HepG2 (cell line): ENCODE data around the gene AQP6. TPM values are rescaled to one million over a fixed set of nuclear protein-coding genes. Genes with fewer than 3 reads are reported as not detected.

ENCODE experiments used
- BCL6 ChIP-seq: IDR thresholded peaks from 2 replicates; pipeline ENCODE4 v1.6.1; 2016; ENCODE audit warnings: missing genetic modification reagents, missing compliant biosample characterization
- ZBTB7B ChIP-seq: sonication (generic); formaldehyde crosslinking; IDR thresholded peaks from 2 replicates; pipeline ENCODE4 v1.4.0; 2020; ENCODE audit warnings: missing genetic modification reagents
- ZMYM3 ChIP-seq: sonication (generic); formaldehyde crosslinking; IDR thresholded peaks from 2 replicates; pipeline ENCODE4 v1.5.1; 2020; ENCODE audit warnings: mild to moderate bottlenecking, missing genetic modification reagents
- ZNF253 ChIP-seq: sonication (generic); formaldehyde crosslinking; IDR thresholded peaks from 2 replicates; pipeline ENCODE4 v1.8.0; 2022; ENCODE audit warnings: mild to moderate bottlenecking, missing genetic modification reagents, borderline replicate concordance
- polyA plus RNA-seq, 8 experiments: library from polyadenylated mRNA; depleted of rRNA in 3 of 8; stranded (reverse) in 7 of 8; unstranded in 1 of 8; fragments of >200 nt; fragmentation: Illumina TruSeq in 4 of 8; extraction: Trizol in 4 of 8; gene quantifications; 2 replicates each; pipeline versions ENCODE4 v1.2.1 to v1.2.3, GENCODE V29; 2011 to 2016; ENCODE audit warnings: low read depth in 4 of 8, missing spikeins in 1 of 8, mixed read lengths in 1 of 8; ENCODE audit not compliant: insufficient read depth in 1 of 8
- total RNA-seq, 5 experiments: library from RNA; depleted of rRNA; stranded (reverse); fragments of >200 nt; fragmentation: Illumina TruSeq; extraction: Trizol; gene quantifications; 2 replicates each; pipeline ENCODE4 v1.2.3, GENCODE V29; 2016; ENCODE audit warnings: low read depth in 1 of 5
- TF ChIP-seq, protein P1 (sequence below), 2 experiments: IDR thresholded peaks; 2 replicates each; pipeline ENCODE4 v1.6.1; 2011 to 2012; ENCODE audit warnings: low read length in 2 of 2, borderline replicate concordance in 1 of 2, low read depth in 1 of 2, mild to moderate bottlenecking in 1 of 2, moderate library complexity in 1 of 2
- TF ChIP-seq, protein P2 (sequence below): sonication (generic); formaldehyde crosslinking; IDR thresholded peaks from 2 replicates; pipeline ENCODE4 v1.8.0; 2022; ENCODE audit warnings: missing genetic modification reagents, mild to moderate bottlenecking, moderate library complexity, borderline replicate concordance
- TF ChIP-seq, protein P3 (sequence below): sonication (generic); formaldehyde crosslinking; IDR thresholded peaks from 2 replicates; pipeline ENCODE4 v1.5.1; 2020; ENCODE audit warnings: mild to moderate bottlenecking, missing genetic modification reagents

Gene AQP6
- total and polyA plus RNA-seq, 2 of the 13 experiments (the other 11 are each of a cell fraction or from before 2014, with no cell fraction given), result 0.32 to 1.3 TPM

GRCh38 chr12:49974231-49974675 lies 1.5 kb downstream of the AQP6 start (continued):
- TF ChIP-seq ZNF253 (no peak), ZBTB7B (no peak), BCL6 (CRISPR knock-in tag) (no peak), ZMYM3 (CRISPR knock-in tag) (peak; percentile 62; the same call in 1 of the 2 replicates)
- TF ChIP-seq, protein P1, sequence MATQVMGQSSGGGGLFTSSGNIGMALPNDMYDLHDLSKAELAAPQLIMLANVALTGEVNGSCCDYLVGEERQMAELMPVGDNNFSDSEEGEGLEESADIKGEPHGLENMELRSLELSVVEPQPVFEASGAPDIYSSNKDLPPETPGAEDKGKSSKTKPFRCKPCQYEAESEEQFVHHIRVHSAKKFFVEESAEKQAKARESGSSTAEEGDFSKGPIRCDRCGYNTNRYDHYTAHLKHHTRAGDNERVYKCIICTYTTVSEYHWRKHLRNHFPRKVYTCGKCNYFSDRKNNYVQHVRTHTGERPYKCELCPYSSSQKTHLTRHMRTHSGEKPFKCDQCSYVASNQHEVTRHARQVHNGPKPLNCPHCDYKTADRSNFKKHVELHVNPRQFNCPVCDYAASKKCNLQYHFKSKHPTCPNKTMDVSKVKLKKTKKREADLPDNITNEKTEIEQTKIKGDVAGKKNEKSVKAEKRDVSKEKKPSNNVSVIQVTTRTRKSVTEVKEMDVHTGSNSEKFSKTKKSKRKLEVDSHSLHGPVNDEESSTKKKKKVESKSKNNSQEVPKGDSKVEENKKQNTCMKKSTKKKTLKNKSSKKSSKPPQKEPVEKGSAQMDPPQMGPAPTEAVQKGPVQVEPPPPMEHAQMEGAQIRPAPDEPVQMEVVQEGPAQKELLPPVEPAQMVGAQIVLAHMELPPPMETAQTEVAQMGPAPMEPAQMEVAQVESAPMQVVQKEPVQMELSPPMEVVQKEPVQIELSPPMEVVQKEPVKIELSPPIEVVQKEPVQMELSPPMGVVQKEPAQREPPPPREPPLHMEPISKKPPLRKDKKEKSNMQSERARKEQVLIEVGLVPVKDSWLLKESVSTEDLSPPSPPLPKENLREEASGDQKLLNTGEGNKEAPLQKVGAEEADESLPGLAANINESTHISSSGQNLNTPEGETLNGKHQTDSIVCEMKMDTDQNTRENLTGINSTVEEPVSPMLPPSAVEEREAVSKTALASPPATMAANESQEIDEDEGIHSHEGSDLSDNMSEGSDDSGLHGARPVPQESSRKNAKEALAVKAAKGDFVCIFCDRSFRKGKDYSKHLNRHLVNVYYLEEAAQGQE (IDR thresholded peaks at IDR 0.05; ENCODE audit: borderline replicate concordance in 1 of 2, low read depth in 1 of 2, low read length in 2 of 2), result no peak
- TF ChIP-seq, protein P2, sequence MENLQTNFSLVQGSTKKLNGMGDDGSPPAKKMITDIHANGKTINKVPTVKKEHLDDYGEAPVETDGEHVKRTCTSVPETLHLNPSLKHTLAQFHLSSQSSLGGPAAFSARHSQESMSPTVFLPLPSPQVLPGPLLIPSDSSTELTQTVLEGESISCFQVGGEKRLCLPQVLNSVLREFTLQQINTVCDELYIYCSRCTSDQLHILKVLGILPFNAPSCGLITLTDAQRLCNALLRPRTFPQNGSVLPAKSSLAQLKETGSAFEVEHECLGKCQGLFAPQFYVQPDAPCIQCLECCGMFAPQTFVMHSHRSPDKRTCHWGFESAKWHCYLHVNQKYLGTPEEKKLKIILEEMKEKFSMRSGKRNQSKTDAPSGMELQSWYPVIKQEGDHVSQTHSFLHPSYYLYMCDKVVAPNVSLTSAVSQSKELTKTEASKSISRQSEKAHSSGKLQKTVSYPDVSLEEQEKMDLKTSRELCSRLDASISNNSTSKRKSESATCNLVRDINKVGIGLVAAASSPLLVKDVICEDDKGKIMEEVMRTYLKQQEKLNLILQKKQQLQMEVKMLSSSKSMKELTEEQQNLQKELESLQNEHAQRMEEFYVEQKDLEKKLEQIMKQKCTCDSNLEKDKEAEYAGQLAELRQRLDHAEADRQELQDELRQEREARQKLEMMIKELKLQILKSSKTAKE (CRISPR knock-in tag), result no peak
- TF ChIP-seq, protein P3, sequence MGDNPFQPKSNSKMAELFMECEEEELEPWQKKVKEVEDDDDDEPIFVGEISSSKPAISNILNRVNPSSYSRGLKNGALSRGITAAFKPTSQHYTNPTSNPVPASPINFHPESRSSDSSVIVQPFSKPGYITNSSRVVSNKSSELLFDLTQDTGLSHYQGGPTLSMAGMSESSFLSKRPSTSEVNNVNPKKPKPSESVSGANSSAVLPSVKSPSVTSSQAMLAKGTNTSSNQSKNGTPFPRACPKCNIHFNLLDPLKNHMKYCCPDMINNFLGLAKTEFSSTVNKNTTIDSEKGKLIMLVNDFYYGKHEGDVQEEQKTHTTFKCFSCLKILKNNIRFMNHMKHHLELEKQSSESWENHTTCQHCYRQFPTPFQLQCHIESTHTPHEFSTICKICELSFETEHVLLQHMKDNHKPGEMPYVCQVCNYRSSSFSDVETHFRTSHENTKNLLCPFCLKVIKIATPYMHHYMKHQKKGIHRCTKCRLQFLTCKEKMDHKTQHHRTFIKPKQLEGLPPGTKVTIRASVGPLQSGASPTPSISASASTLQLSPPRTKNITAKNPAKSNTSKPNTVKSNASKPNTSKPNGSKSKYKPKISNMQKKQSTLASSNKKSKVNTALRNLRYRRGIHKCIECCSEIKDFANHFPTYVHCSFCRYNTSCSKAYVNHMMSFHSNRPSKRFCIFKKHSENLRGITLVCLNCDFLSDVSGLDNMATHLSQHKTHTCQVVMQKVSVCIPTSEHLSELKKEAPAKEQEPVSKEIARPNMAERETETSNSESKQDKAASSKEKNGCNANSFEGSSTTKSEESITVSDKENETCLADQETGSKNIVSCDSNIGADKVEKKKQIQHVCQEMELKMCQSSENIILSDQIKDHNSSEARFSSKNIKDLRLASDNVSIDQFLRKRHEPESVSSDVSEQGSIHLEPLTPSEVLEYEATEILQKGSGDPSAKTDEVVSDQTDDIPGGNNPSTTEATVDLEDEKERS, result 0 out of 2 replicates have a peak, but pooled peaks have one; percentile 45
- TF ChIP-seq, all 625 proteins: peak for 67
